ENCODE measurements around the gene ZNF618. TPM values are rescaled to one million over a fixed set of nuclear protein-coding genes. Genes with fewer than 3 reads are reported as not detected.

Gene ZNF618
- polyA plus RNA-seq, 1 of the 3 experiments (the other 2 are of a cell fraction): 6.2 TPM

DNA sequence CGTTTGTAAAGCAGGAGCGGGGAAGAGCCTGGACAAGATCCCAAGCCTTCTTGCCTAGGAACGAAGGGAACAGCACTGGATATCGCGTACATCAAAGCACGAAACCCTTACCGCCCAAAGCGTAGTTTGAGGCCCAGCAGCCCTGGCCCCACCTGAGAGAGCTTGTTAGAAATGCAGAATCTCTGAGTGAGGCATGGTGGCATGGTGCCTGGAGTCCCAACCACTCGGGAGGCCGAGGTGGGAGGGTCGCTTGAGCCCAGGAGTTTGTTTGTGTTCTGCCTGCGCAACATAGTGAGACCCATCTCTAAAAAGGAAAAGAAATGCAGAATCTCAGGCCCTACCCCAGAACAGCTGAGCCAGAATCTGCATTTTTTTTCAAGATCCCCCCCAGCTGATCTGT, 111.4 kb downstream of the ZNF618 start:
- H3F3A ChIP-seq (replicated peaks; ENCODE audit: insufficient read depth): no peaks in the 10 kb centered on the region
- TF ChIP-seq SMC3 (IDR thresholded peaks at IDR 0.05; ENCODE audit: low read depth, low read length): no peak
- no peak for TF ChIP-seq TCF12 (IDR thresholded peaks at IDR 0.05)
- TF ChIP-seq USF2 (IDR thresholded peaks at IDR 0.05; ENCODE audit: borderline replicate concordance, low read depth, low read length): no peak
- TF ChIP-seq ELF1 (IDR thresholded peaks at IDR 0.05): no peak
- no peak for TF ChIP-seq GATA2 (CRISPR knock-in tag; IDR thresholded peaks at IDR 0.05)
- TF ChIP-seq CHD2 (IDR thresholded peaks at IDR 0.05; ENCODE audit: low read length, partially characterized antibody): no peak
- TF ChIP-seq FOXM1 (IDR thresholded peaks at IDR 0.05; ENCODE audit: low read depth): no peak
- TF ChIP-seq, protein P1, sequence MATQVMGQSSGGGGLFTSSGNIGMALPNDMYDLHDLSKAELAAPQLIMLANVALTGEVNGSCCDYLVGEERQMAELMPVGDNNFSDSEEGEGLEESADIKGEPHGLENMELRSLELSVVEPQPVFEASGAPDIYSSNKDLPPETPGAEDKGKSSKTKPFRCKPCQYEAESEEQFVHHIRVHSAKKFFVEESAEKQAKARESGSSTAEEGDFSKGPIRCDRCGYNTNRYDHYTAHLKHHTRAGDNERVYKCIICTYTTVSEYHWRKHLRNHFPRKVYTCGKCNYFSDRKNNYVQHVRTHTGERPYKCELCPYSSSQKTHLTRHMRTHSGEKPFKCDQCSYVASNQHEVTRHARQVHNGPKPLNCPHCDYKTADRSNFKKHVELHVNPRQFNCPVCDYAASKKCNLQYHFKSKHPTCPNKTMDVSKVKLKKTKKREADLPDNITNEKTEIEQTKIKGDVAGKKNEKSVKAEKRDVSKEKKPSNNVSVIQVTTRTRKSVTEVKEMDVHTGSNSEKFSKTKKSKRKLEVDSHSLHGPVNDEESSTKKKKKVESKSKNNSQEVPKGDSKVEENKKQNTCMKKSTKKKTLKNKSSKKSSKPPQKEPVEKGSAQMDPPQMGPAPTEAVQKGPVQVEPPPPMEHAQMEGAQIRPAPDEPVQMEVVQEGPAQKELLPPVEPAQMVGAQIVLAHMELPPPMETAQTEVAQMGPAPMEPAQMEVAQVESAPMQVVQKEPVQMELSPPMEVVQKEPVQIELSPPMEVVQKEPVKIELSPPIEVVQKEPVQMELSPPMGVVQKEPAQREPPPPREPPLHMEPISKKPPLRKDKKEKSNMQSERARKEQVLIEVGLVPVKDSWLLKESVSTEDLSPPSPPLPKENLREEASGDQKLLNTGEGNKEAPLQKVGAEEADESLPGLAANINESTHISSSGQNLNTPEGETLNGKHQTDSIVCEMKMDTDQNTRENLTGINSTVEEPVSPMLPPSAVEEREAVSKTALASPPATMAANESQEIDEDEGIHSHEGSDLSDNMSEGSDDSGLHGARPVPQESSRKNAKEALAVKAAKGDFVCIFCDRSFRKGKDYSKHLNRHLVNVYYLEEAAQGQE (IDR thresholded peaks at IDR 0.05; ENCODE audit: low read depth, low read length): no peak
- no peak for TF ChIP-seq MEF2A (IDR thresholded peaks at IDR 0.05; ENCODE audit: borderline replicate concordance, low read depth)
- no peak for TF ChIP-seq POLR2AphosphoS5 (IDR thresholded peaks at IDR 0.05; ENCODE audit: low read depth, low read length)
- TF ChIP-seq MAX (IDR thresholded peaks at IDR 0.05; ENCODE audit: low read depth): no peak
- TF ChIP-seq, protein P2, sequence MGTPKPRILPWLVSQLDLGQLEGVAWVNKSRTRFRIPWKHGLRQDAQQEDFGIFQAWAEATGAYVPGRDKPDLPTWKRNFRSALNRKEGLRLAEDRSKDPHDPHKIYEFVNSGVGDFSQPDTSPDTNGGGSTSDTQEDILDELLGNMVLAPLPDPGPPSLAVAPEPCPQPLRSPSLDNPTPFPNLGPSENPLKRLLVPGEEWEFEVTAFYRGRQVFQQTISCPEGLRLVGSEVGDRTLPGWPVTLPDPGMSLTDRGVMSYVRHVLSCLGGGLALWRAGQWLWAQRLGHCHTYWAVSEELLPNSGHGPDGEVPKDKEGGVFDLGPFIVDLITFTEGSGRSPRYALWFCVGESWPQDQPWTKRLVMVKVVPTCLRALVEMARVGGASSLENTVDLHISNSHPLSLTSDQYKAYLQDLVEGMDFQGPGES (IDR thresholded peaks at IDR 0.05; ENCODE audit: low read depth, low read length): no peak
- TF ChIP-seq RAD21 (IDR thresholded peaks at IDR 0.05; ENCODE audit: low read length): no peak
- TF ChIP-seq PBX3 (IDR thresholded peaks at IDR 0.05): no peak
- TF ChIP-seq, protein P3, sequence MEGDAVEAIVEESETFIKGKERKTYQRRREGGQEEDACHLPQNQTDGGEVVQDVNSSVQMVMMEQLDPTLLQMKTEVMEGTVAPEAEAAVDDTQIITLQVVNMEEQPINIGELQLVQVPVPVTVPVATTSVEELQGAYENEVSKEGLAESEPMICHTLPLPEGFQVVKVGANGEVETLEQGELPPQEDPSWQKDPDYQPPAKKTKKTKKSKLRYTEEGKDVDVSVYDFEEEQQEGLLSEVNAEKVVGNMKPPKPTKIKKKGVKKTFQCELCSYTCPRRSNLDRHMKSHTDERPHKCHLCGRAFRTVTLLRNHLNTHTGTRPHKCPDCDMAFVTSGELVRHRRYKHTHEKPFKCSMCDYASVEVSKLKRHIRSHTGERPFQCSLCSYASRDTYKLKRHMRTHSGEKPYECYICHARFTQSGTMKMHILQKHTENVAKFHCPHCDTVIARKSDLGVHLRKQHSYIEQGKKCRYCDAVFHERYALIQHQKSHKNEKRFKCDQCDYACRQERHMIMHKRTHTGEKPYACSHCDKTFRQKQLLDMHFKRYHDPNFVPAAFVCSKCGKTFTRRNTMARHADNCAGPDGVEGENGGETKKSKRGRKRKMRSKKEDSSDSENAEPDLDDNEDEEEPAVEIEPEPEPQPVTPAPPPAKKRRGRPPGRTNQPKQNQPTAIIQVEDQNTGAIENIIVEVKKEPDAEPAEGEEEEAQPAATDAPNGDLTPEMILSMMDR (IDR thresholded peaks at IDR 0.05): no peak
- CTCF ChIA-PET: no interaction called here
- H3K4me3 ChIP-seq (ENCODE audit: low read depth in 2 of 2, low read length in 1 of 2): no peak overlapping the region
- H3K4me1 ChIP-seq (ENCODE audit: control insufficient read depth in 1 of 2, insufficient read depth in 2 of 2, low read depth in 1 of 2, low read length in 1 of 2): peaks cover 6 to 67% of the 10 kb centered on the region in 2 experiments; a peak in 3 of 4 replicates
- H3K27me3 ChIP-seq (ENCODE audit: insufficient read depth): no peaks in the 10 kb centered on the region
- no peak overlapping the region for H3K4me2 ChIP-seq
- POLR2A ChIA-PET: no interaction called here
- no peak overlapping the region for H2AFZ ChIP-seq (ENCODE audit: low read depth)
- H4K20me1 ChIP-seq (ENCODE audit: insufficient read depth): peaks cover 14% of the 10 kb centered on the region
- DNase-seq: no peak
- H3K9me2 ChIP-seq: no peaks in the 10 kb centered on the region
- H3K36me3 ChIP-seq (replicated peaks in 1 of 2; ENCODE audit: control insufficient read depth in 1 of 2, insufficient read depth in 2 of 2, low read length in 1 of 2): peaks cover 14 to 19% of the 10 kb centered on the region in 2 experiments
- no peaks in the 10 kb centered on the region for H3K9me3 ChIP-seq
- no peak overlapping the region for H3K27ac ChIP-seq (ENCODE audit: low read depth in 2 of 2, low read length in 1 of 2)
- 96% methylated on average over 12 of the region's 12 CpGs for WGBS (ENCODE audit: low lambda C conversion rate)
- peaks cover 6% of the 10 kb centered on the region; the same call in 1 of the 2 replicates for H3K79me2 ChIP-seq (ENCODE audit: insufficient read depth)
- no peak overlapping the region for H3K9ac ChIP-seq
